Astrocyte (in vitro differentiated cells and primary cell): ENCODE results near the gene ZNF367. TPM values are rescaled to one million over a fixed set of nuclear protein-coding genes. Genes with fewer than 3 reads are reported as not detected.

Experiments
- DNase-seq: peaks from one replicate; pipeline ENCODE4 v3.0.0-alpha.2; 2010; ENCODE audit warnings: low read depth
- FAIRE-seq: peaks from 2 replicates; lab custom pipeline; 2011; peaks lifted over from hg19 to GRCh38; lab: Jason Lieb, UNC
- H2AFZ ChIP-seq: 2 replicates; pipeline ENCODE4 v1.6.0; 2012; ENCODE audit warnings: low read depth, low read length, inconsistent platforms
- H3K27ac ChIP-seq: 2 replicates; pipeline ENCODE4 v1.5.1; 2011; ENCODE audit warnings: low read depth, low read length, inconsistent platforms
- H3K27me3 ChIP-seq: 2 replicates; pipeline ENCODE4 v1.6.0; 2011; ENCODE audit warnings: low read length, inconsistent platforms; ENCODE audit not compliant: insufficient read depth
- H3K36me3 ChIP-seq: 2 replicates; pipeline ENCODE4 v1.5.1; 2011; ENCODE audit warnings: low read length, inconsistent platforms; ENCODE audit not compliant: insufficient read depth
- H3K4me1 ChIP-seq: 2 replicates; pipeline ENCODE4 v1.5.1; 2011; ENCODE audit warnings: low read length, inconsistent platforms; ENCODE audit not compliant: insufficient read depth
- H3K4me2 ChIP-seq: 2 replicates; pipeline ENCODE4 v1.6.0; 2012; ENCODE audit warnings: low read length, inconsistent platforms
- H3K4me3 ChIP-seq: 2 replicates; pipeline ENCODE4 v1.5.1; 2011; ENCODE audit warnings: low read depth, mild to moderate bottlenecking, low read length, inconsistent platforms; ENCODE audit not compliant: insufficient read depth
- H3K79me2 ChIP-seq: 2 replicates; pipeline ENCODE4 v1.6.0; 2012; ENCODE audit warnings: mild to moderate bottlenecking, low read length, inconsistent platforms; ENCODE audit not compliant: insufficient read depth
- H3K9ac ChIP-seq: 2 replicates; pipeline ENCODE4 v1.6.0; 2012; ENCODE audit warnings: mild to moderate bottlenecking, low read length, inconsistent platforms
- H3K9me3 ChIP-seq: 2 replicates; pipeline ENCODE4 v1.5.1; 2012; ENCODE audit warnings: low read depth, mild to moderate bottlenecking, low read length, inconsistent platforms; ENCODE audit not compliant: insufficient read depth
- H4K20me1 ChIP-seq: 2 replicates; pipeline ENCODE4 v1.6.0; 2012; ENCODE audit warnings: low read length, inconsistent platforms; ENCODE audit not compliant: insufficient read depth
- H3K27ac Mint-ChIP-seq: one replicate; pipeline ENCODE4 v1.8.0; 2021; ENCODE audit warnings: mild to moderate bottlenecking, mixed read lengths; ENCODE audit not compliant: unreplicated experiment
- H3K27me3 Mint-ChIP-seq: one replicate; pipeline ENCODE4 v1.8.0; 2021; ENCODE audit warnings: low read depth, mixed read lengths; ENCODE audit not compliant: unreplicated experiment
- H3K36me3 Mint-ChIP-seq: one replicate; pipeline ENCODE4 v1.8.0; 2021; ENCODE audit warnings: low read depth, mixed read lengths; ENCODE audit not compliant: unreplicated experiment
- H3K4me1 Mint-ChIP-seq: one replicate; pipeline ENCODE4 v1.8.0; 2021; ENCODE audit warnings: low read depth, mixed read lengths; ENCODE audit not compliant: unreplicated experiment
- H3K4me3 Mint-ChIP-seq: one replicate; pipeline ENCODE4 v1.8.0; 2021; ENCODE audit warnings: mild to moderate bottlenecking, moderate library complexity, mixed read lengths; ENCODE audit not compliant: unreplicated experiment
- H3K9me3 Mint-ChIP-seq: one replicate; pipeline ENCODE4 v1.8.0; 2021; ENCODE audit warnings: mild to moderate bottlenecking, mixed read lengths; ENCODE audit not compliant: unreplicated experiment
- EZH2 ChIP-seq: IDR thresholded peaks from 2 replicates; pipeline ENCODE4 v1.6.1; 2012; ENCODE audit warnings: mild to moderate bottlenecking, low read length, inconsistent platforms; ENCODE audit not compliant: insufficient read depth
- total RNA-seq: library from RNA; stranded (reverse); gene quantifications from 2 replicates; pipeline ENCODE4 v1.2.1, GENCODE V29; 2021
- TF ChIP-seq, protein P1 (sequence below): IDR thresholded peaks from 2 replicates; pipeline ENCODE4 v1.5.1; 2011; ENCODE audit warnings: low read depth, mild to moderate bottlenecking, inconsistent platforms, low read length, moderate library complexity; ENCODE audit not compliant: insufficient read depth

ZNF367 gene
- total RNA-seq, 1 donor from 2014 or later, result 0.89 TPM

DNA sequence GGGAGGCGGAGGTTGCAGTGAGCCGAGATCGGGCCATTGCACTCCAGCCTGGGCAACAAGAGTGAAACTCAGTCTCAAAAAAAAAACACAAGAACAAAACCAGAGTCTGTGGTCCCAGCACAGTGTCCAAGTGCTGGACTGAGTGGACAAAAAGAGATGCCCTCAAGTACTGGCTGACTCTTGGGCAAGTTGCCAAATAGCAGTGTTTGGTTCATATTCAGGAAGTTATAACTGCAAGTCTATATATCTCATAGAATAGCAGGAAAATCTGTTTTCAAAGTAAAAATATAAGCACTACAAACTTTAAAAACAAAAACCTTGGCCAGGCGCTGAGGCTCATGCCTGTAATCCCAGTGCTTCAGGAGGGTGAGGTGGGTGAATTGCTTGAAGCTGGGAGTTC, 39.1 kb upstream of the ZNF367 start:
- H3K27me3 Mint-ChIP-seq, result no peaks in the 10 kb centered on the region
- Histone ChIP-seq H3K9me3 (no peaks in the 10 kb centered on the region), H3K36me3 (no peaks in the 10 kb centered on the region), H3K79me2 (peaks cover 13% of the 10 kb centered on the region), H4K20me1 (peaks cover 6% of the 10 kb centered on the region), H3K4me3 (no peak overlapping the region), H3K27ac (no peak overlapping the region), H3K9ac (no peak overlapping the region), H3K4me2 (no peak overlapping the region), H3K27me3 (no peaks in the 10 kb centered on the region), H2AFZ (no peak overlapping the region), H3K4me1 (no peaks in the 10 kb centered on the region)
- TF ChIP-seq EZH2, result no peak
- TF ChIP-seq, protein P1, sequence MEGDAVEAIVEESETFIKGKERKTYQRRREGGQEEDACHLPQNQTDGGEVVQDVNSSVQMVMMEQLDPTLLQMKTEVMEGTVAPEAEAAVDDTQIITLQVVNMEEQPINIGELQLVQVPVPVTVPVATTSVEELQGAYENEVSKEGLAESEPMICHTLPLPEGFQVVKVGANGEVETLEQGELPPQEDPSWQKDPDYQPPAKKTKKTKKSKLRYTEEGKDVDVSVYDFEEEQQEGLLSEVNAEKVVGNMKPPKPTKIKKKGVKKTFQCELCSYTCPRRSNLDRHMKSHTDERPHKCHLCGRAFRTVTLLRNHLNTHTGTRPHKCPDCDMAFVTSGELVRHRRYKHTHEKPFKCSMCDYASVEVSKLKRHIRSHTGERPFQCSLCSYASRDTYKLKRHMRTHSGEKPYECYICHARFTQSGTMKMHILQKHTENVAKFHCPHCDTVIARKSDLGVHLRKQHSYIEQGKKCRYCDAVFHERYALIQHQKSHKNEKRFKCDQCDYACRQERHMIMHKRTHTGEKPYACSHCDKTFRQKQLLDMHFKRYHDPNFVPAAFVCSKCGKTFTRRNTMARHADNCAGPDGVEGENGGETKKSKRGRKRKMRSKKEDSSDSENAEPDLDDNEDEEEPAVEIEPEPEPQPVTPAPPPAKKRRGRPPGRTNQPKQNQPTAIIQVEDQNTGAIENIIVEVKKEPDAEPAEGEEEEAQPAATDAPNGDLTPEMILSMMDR, result no peak
- H3K27ac Mint-ChIP-seq, result no peak overlapping the region
- peaks cover 11% of the 10 kb centered on the region for H3K36me3 Mint-ChIP-seq
- DNase-seq (no peak), FAIRE-seq (no peak)
- H3K9me3 Mint-ChIP-seq, result no peaks in the 10 kb centered on the region
- H3K4me3 Mint-ChIP-seq, result no peak overlapping the region
- peaks cover 12% of the 10 kb centered on the region for H3K4me1 Mint-ChIP-seq

DNA sequence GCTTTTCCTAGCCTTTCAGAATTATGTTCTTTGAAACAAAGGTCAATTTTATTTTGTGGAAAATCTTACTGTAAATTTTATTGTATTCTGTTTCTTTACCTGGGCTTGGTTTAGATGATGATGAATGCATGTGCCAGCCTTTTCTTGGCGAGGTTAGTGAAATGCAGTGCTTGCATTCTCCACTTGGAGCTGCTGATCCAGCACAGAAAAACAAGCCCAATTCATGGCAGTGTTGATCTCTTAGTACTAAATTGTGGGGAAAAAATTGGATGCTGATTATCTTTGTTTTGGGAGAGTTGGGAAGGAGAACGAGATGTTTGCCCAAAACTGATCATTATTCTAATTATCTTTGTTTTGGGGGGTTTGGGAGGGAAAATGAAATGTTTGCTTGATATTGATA, 35.5 kb upstream of the ZNF367 start:
- DNase-seq (peak; percentile 33), FAIRE-seq (no peak)
- no peaks in the 10 kb centered on the region for H3K27me3 ChIP-seq
- H3K79me2 ChIP-seq, result peaks cover 27% of the 10 kb centered on the region
- Mint-ChIP-seq H3K27me3 (no peaks in the 10 kb centered on the region), H3K4me3 (no peak overlapping the region), H3K36me3 (peaks cover 2% of the 10 kb centered on the region), H3K4me1 (peaks cover 8% of the 10 kb centered on the region), H3K9me3 (no peaks in the 10 kb centered on the region), H3K27ac (no peak overlapping the region)
- no peak overlapping the region for H2AFZ ChIP-seq
- no peak overlapping the region for H3K4me2 ChIP-seq
- H3K4me1 ChIP-seq, result peaks cover 10% of the 10 kb centered on the region
- H3K36me3 ChIP-seq, result no peaks in the 10 kb centered on the region
- H3K9ac ChIP-seq, result no peak overlapping the region
- H3K9me3 ChIP-seq, result no peaks in the 10 kb centered on the region
- H3K4me3 ChIP-seq, result no peak overlapping the region
- no peak for TF ChIP-seq EZH2
- TF ChIP-seq, protein P1, result peak; percentile 57
- no peak overlapping the region for H3K27ac ChIP-seq
- peaks cover 12% of the 10 kb centered on the region for H4K20me1 ChIP-seq

DNA sequence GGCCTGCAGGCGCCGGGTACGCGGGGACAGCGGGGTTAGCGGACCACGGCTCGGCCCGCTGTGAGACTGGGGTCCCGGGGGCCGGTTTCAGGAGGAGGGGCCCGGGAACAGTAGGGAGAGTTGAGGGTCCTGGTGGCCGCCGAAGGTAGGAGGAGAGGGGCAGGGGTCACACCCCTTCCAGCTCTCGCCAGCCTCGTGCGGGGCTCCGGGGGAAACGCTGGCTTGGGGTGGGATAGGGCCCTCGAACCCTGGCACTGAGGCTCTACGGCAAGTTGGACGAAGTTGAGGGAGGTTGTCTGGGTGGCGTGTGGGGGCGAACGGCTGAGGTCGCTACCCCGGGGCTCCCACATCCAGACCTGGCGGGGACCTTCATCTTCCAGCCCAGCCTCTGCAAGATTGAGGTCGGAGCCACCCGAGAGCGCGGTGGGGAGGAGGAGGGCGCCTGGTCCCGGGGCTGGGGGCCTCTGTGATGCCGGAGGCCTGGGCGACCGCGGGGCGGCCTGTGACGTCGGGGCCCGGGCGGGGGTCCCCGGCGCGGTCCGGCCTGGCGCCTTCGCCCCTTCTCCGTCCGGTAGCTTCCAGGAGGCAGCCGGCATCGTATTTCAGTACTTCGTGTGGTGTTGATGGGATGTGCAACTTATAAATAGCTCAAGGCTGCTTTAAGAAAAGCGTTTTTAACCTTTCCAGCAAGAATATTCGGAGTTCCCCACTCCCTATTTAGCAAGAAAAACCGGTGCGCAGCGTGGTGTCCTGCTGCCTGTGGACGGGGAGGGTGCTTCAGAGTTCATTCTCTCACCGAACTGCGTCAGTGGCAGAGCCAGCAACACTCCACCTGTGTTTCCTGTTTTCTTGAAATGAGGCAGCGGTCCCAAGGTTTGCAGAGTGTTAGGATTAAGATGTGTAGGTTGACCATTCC, 32.7 kb upstream of the ZNF367 start:
- H3K79me2 ChIP-seq, result peaks cover 27% of the 10 kb centered on the region
- peak; percentile 26 for DNase-seq

More for the DNA sequence above, 32.7 kb upstream of the ZNF367 start:
- H3K27me3 Mint-ChIP-seq, result no peaks in the 10 kb centered on the region
- no peak for FAIRE-seq
- TF ChIP-seq EZH2, result no peak
- TF ChIP-seq, protein P1, result no peak
- peaks cover 2% of the 10 kb centered on the region for H3K9me3 Mint-ChIP-seq
- peaks cover 12% of the 10 kb centered on the region for H3K4me1 Mint-ChIP-seq
- Histone ChIP-seq H4K20me1 (peaks cover 12% of the 10 kb centered on the region), H3K36me3 (no peaks in the 10 kb centered on the region), H3K4me1 (peaks cover 10% of the 10 kb centered on the region), H3K9me3 (no peaks in the 10 kb centered on the region), H3K9ac (peak overlapping the region; percentile 83), H2AFZ (peak overlapping the region; percentile 88), H3K4me2 (peak overlapping the region; percentile 85), H3K27me3 (peaks cover 2% of the 10 kb centered on the region), H3K4me3 (peak overlapping the region; percentile 66), H3K27ac (peak overlapping the region; percentile 60)
- peaks cover 2% of the 10 kb centered on the region for H3K36me3 Mint-ChIP-seq
- H3K27ac Mint-ChIP-seq, result peak overlapping the region; percentile 47
- H3K4me3 Mint-ChIP-seq, result peak overlapping the region; percentile 93
